ENCODE results near the gene HEXD. TPM values are rescaled to one million over a fixed set of nuclear protein-coding genes. Genes with fewer than 3 reads are reported as not detected.
A peak's percentile ranks its signal among the peaks of the same experiment; 100 is the strongest.

Gene HEXD
- total RNA-seq, 1 donor from 2014 or later, result 90.4 TPM

DNA sequence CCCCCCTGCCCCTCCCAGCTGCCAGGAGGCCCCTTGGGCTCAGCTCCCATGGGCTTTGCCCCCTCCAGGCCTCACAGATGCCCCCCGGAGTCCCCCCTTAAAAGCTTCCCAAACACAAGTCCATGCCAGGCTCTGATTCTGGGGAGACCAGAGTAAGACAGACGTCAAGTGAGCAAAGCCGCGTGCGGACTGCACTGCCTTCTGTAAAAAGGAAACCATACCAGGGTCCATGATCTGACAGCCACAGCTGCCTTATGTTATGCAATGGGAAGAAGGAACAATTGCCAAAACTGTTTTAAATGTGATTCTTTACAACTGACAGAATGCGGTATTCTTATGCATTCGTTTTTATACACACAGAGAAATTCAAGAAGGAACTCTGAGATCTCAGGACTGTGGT is 17.9 kb upstream of the HEXD start:
- Histone ChIP-seq H3K36me3 (peaks cover 0 to 20% of the 10 kb centered on the region in 2 donors), H3K9me3 (no peaks in the 10 kb centered on the region), H3K27ac (peak overlapping the region; percentile 79), H3K27me3 (no peaks in the 10 kb centered on the region), H3K4me1 (peaks cover 38% of the 10 kb centered on the region), H3K4me3 (no peak overlapping the region)
- TF ChIP-seq POLR2AphosphoS5 (IDR thresholded peaks at IDR 0.05; ENCODE audit: insufficient read depth in 1 of 2, low read depth in 1 of 2) (no peak), POLR2A (IDR thresholded peaks at IDR 0.05) (no peak)
- TF ChIP-seq, protein P1, sequence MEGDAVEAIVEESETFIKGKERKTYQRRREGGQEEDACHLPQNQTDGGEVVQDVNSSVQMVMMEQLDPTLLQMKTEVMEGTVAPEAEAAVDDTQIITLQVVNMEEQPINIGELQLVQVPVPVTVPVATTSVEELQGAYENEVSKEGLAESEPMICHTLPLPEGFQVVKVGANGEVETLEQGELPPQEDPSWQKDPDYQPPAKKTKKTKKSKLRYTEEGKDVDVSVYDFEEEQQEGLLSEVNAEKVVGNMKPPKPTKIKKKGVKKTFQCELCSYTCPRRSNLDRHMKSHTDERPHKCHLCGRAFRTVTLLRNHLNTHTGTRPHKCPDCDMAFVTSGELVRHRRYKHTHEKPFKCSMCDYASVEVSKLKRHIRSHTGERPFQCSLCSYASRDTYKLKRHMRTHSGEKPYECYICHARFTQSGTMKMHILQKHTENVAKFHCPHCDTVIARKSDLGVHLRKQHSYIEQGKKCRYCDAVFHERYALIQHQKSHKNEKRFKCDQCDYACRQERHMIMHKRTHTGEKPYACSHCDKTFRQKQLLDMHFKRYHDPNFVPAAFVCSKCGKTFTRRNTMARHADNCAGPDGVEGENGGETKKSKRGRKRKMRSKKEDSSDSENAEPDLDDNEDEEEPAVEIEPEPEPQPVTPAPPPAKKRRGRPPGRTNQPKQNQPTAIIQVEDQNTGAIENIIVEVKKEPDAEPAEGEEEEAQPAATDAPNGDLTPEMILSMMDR (IDR thresholded peaks at IDR 0.05), result no peak
- intact Hi-C loops (cut with DNase I), result no loop called here
- DNase-seq (ENCODE audit: extremely low spot score in 2 of 2), result no peak

DNA sequence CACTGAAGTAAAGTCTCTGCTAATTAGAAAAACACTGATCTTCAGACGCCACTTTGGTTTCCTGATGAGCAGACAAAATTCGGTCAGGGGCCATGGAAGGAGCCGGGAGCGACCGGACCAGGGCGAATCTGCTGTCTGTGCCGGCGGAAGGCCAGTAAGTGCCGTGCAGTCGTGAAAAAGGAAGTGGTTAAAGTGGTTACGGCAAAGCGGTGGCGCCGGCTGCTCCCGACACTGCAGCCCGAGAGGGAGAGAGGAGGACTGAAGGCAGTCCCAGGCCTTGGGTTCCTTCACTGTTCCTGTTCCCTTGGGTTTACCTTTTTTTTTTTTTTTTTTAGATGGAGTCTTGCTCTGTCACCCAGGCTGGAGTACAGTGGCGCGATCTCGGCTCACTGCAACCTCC is 17.3 kb upstream of the HEXD start:
- intact Hi-C loops (cut with DNase I), result no loop called here
- Histone ChIP-seq H3K27ac (no peak overlapping the region), H3K4me3 (no peak overlapping the region), H3K36me3 (peaks cover 0 to 20% of the 10 kb centered on the region in 2 donors), H3K9me3 (no peaks in the 10 kb centered on the region), H3K4me1 (peaks cover 38% of the 10 kb centered on the region), H3K27me3 (no peaks in the 10 kb centered on the region)
- TF ChIP-seq POLR2AphosphoS5 (IDR thresholded peaks at IDR 0.05; ENCODE audit: insufficient read depth in 1 of 2, low read depth in 1 of 2), result no peak
- TF ChIP-seq POLR2A (IDR thresholded peaks at IDR 0.05), result no peak
- TF ChIP-seq, protein P1 (IDR thresholded peaks at IDR 0.05), result no peak
- no peak for DNase-seq (ENCODE audit: extremely low spot score in 2 of 2)

DNA sequence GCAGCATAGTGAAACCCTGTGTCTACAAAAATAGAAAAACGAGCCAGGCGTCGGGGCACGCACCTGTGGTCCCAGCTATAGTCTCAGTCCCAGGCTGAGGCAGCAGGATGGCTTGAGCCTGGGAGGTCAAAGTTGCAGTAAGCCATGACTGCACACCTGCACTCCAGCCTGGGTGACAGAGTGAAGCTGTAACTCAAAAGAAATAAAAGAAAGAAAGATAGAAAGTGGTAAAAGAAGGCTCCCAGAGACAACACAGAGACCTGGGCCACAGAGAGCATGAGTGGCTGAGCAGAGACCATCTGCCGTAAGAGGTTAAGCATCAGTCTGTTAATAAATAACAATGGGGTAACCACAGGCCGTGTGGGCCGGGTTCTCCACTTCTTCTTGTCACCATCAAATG is 15.3 kb upstream of the HEXD start:
- no peak for DNase-seq (ENCODE audit: extremely low spot score in 2 of 2)
- Histone ChIP-seq H3K27me3 (no peaks in the 10 kb centered on the region), H3K36me3 (peaks cover 0 to 20% of the 10 kb centered on the region in 2 donors), H3K9me3 (no peaks in the 10 kb centered on the region), H3K4me3 (no peak overlapping the region), H3K4me1 (peaks cover 27% of the 10 kb centered on the region), H3K27ac (no peak overlapping the region)
- TF ChIP-seq POLR2AphosphoS5 (IDR thresholded peaks at IDR 0.05; ENCODE audit: insufficient read depth in 1 of 2, low read depth in 1 of 2) (no peak), POLR2A (IDR thresholded peaks at IDR 0.05) (no peak)
- TF ChIP-seq, protein P1 (IDR thresholded peaks at IDR 0.05), result no peak
- intact Hi-C loops (cut with DNase I), result no loop called here

DNA sequence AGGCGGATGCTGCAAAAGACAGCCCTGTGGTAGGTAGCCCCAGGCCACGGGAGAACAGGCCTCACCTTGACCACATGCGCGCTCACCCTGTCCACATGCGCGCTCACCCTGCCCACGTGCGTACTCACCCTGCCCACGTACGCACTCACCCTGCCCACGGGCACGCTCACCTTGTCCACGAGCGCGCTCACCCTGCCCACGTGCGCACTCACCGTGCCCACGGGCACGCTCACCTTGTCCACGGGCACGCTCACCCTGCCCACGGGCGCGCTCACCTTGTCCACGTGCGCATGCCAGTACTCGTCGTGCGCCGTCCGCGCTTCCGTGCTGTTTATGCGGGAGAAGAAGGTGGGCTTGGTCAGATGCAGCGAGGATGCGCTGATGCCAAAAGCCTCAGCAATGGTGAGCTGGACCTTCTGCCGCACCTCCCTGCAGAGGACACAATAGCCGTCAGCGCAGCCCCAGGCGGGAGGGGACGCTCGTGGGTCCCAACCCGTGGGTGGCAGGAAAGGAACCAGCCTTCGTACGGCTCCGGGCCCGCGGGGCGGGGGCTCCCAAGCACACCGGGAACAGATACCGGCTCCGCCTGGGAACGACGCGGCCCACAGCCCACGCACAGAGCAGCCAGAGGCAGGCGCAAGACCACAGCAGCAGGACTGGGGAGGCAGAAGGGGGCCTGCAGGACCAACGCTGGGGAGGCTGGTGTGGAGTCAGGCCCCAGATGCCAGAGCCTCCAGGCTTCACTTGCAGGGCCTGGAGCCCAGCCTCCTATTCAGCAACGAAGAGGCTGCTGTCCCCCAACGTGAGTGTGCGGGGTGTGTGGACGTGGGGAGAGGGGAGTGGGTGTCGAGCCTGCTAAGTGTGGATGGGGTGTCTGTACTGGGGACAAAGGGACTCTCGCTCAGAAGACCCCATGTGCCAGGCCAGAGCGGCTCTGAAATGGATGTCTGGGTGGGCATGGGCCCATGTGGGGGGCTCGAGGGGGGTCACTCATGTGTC is 14.2 kb upstream of the HEXD start:
- intact Hi-C loops (cut with DNase I), result no loop called here
- Histone ChIP-seq H3K27me3 (no peaks in the 10 kb centered on the region), H3K36me3 (peaks cover 0 to 24% of the 10 kb centered on the region in 2 donors), H3K4me1 (peaks cover 21% of the 10 kb centered on the region), H3K4me3 (no peak overlapping the region), H3K27ac (no peak overlapping the region), H3K9me3 (no peaks in the 10 kb centered on the region)
- no peak for TF ChIP-seq POLR2AphosphoS5 (IDR thresholded peaks at IDR 0.05; ENCODE audit: insufficient read depth in 1 of 2, low read depth in 1 of 2)
- TF ChIP-seq POLR2A (IDR thresholded peaks at IDR 0.05), result no peak
- TF ChIP-seq, protein P1 (IDR thresholded peaks at IDR 0.05), result no peak
- DNase-seq (ENCODE audit: extremely low spot score in 2 of 2), result no peak

DNA sequence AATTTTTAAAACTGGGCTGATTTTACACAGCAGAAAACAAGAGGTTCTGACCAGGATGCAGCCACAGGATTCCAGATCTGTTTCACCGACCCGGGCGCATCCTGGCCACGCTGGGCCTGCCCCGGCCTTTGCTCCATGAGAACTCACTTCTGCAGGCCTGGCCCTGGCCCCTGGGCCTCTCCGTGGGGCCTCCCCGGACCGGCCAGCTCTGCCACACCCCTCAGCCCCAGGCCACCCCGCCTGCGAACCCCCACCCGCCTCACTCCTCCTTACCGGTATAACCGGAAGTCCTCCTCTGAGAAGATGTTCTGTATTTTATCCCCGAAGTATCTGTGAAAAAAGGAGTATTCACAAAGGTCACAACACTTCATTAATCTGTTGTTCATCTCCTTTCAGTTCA is 13.1 kb upstream of the HEXD start:
- Histone ChIP-seq H3K4me1 (peaks cover 10% of the 10 kb centered on the region), H3K9me3 (no peaks in the 10 kb centered on the region), H3K36me3 (peaks cover 0 to 24% of the 10 kb centered on the region in 2 donors), H3K27ac (no peak overlapping the region), H3K27me3 (no peaks in the 10 kb centered on the region), H3K4me3 (no peak overlapping the region)
- intact Hi-C loops (cut with DNase I), result no loop called here
- TF ChIP-seq POLR2AphosphoS5 (IDR thresholded peaks at IDR 0.05; ENCODE audit: insufficient read depth in 1 of 2, low read depth in 1 of 2), result no peak
- TF ChIP-seq, protein P1 (IDR thresholded peaks at IDR 0.05), result no peak
- no peak for TF ChIP-seq POLR2A (IDR thresholded peaks at IDR 0.05)
- no peak for DNase-seq (ENCODE audit: extremely low spot score in 2 of 2)

Data from vagina (tissue), 2 donors.